ENCODE data around the gene WNK2.

The WNK2 gene

DNA sequence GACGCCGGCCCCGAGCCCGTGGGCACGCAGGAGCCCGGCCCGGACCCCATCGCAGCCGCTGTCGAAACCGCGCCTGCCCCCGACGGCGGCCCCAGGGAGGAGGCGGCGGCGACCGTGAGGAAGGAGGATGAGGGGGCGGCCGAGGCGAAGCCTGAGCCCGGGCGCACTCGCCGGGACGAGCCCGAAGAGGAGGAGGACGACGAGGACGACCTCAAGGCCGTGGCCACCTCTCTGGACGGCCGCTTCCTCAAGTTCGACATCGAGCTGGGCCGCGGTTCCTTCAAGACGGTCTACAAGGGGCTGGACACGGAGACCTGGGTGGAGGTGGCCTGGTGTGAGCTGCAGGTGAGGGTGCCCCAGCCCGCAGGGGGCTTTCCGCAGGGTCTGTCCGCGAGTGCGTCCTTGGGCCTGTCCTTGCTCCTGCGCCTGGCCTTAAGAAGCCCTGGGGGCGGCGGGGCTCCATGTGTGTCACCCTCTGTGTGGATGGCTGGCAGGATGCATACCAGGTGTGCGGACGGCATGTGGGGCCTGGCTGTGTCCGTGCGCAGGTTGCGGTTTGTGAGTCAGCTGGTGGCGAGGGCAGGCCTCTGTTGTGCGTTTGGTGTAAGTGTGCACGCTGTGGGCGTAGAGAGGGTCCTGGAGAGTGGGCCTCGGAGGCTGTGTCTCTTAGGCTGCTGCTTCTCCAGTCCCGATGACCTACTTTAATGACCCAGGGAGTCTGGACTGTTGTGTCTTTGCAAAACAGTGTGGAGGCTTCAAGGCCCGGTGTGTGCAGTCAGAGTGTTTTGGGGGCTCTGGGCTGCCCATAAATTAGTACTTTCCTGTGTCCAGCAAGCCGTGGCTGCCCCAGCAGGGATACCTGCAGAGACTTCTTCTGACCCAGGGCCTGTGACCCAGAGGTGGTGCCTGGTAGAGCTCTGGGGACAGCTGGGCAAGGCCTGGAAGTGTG lies 1.6 kb downstream of the WNK2 start:
- DNase-seq (ENCODE audit: low read depth in 1 of 2, low spot score in 1 of 2), result no peak

DNA sequence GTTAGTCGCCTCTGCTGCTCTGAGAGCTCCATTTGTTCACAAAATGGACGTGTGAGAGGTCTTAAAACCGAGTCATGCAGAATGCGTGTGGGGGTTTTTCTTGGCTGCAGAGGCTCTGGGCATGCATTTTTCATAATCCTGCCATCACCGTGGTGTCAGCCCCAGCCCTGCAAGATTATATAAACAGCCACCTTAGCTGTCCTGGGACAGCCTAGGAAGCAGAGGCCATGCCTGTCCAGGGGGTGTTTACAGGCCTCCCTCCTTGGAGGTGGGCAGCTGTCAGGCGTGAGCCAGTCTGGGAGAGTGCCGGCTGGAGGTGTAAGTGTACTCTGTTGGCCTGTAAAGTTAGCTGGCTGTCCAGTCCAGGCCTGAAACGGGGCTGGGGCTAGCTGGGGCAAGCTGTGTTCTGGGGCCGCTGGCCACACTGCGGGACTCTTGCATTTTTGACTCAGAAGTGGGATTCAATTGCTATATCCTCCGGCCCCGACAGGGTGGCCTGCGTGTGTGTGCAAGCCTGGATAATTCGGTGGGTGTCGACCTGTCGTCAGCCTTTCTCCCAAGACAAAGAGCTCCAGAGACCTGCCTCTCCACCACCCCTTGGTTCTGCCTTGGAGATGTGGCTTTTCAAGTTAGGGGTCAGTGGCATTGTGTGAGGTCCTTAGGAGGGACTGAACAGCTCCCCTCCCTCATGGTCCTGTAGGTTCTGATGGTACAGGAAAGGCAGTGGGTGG lies 2.4 kb downstream of the WNK2 start:
- no peak for DNase-seq (ENCODE audit: low read depth in 1 of 2, low spot score in 1 of 2)

DNA sequence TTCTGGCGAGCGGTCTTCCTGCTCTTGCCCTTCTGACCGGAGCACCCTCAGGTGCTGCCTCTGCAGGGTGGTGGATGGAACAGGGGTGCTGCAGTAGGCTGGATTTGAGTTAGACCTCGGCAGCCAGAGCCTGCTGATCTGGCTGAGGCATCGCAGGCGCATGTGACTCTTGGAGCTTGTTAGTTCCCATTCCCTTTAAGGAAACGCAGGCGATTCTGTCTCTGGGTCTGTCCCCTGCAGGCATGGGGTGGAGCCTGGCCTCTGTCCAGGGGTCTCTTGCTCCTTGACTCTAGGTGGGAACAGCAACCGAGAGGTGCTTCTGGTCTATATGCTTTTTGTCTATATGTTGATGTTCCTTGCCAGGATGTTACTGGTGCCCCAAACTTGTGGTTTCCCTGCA lies 3.1 kb downstream of the WNK2 start:
- no peak for DNase-seq (ENCODE audit: low read depth in 1 of 2, low spot score in 1 of 2)

DNA sequence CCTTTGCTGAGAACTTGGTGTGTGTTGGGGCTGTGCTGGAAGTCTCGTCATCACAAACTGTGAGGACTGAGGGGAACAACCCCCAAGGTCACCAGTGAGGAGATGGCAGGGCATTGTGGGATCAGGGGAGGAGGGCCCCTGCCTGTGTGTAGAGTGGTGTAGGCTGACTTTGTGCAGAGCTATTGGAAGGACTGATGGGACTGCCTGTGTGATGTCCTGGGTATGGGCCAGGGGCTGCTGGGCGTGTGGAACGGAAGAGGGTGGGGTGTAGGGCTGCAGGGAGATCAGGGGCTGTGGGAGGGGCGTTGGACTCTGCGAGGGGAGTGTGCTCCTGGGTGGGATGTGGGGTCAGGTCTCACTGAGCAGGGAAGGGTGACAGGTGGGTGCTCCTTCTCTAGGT lies 3.6 kb downstream of the WNK2 start:
- DNase-seq (ENCODE audit: low read depth in 1 of 2, low spot score in 1 of 2), result no peak

DNA sequence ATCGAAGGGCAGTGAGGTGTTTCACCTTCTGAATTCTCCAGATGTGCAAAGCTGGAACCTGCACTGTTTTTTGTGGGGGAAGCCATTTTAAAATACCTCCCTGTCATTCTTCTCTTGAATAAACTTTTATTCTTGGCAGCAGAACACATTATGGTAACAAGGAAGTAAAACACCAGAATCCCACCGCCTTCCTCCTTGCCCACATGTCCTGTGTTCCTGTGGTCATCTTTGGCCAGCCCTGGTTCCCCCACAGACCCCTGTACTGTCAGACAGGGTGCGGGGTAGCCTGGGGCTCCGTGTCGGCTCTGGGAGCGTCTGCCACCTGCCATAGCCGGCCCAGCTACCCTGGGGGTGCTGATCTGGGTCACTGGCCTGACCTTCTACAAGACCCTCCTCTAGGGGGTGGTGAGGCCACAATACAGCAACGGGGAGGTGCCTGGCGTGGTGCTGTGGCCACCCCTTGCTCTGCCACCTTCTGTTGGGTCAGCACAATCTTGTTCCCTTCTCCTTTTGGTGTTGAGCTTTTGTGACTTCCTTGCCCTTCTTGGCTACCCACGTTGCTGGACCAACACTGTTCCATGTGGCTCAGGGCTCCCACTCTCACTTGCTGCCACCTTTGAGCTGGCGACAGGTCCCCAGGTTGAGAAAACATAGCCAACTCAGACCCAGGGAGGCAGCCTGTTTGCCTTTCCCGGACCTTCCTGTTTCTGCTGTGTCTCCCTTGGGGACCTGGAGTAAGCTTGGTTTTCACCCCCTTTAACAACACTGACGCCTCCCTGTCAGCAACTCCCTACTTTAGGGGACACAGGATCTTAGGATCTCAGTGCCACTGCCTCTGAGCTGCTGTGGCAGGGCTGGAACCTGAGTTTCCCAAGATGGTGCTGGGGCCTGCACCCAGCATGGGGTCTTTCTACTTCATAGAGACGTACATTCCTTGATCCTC lies 4.8 kb downstream of the WNK2 start:
- no peak for DNase-seq (ENCODE audit: low read depth in 1 of 2, low spot score in 1 of 2)

DNA sequence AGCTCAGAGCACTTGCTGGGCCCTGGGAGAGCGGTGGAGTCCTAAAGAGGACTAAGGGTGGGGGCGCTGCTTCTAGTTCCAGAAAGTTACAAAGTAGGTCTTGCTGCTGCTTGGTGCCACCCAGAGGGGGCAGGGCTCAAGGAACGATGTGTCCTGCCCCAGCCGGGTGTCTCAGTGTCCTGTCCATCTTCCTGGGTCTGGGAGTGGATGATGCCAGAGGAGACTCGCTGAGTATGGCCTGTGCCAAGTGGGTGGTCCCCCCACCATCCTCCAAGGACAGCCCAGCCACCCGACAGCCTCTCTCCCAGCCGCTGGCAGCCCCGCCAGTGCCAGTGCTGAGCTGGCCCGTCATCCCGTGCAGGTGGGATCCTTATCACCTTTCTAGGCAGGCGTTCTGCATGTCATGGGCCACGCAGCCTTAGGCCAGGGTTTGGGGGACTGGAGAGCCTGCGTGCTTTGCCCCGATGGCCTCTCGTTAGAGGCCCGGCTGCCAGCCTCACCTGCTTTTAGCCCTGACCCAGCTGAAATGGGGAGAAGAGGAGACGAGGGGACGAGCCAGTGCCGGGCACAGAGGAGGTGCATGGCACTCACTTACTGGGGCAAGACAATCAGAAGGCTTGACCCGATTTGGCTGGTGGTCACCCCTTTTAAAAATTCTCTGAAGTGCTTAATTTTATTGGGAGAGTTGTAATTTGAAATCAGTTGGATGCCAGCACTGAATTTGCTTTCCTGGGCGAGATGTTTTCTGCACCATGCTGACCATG lies 5.6 kb downstream of the WNK2 start:
- DNase-seq (ENCODE audit: low read depth in 1 of 2, low spot score in 1 of 2), result no peak

DNA sequence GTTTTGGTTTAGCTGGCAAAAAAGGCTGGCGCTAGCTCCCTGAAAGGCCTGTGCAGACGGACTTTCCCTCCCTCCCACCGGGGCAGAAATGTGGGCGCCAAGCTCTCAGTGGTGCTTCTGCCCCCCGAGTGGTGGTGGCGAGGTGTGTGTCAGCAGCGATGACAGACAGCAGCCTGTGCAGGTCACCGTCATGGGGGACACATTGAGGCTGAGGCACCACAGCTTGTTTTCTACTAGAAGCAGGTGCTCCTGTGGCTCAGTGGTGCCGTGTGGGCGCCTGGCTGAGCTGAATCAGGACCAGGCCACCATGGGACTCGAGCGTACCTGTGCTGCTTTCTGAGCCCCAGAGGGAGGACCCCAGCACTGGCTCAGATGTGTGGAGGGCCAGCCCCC lies 6.2 kb downstream of the WNK2 start:
- no peak for DNase-seq (ENCODE audit: low read depth in 1 of 2, low spot score in 1 of 2)

DNA sequence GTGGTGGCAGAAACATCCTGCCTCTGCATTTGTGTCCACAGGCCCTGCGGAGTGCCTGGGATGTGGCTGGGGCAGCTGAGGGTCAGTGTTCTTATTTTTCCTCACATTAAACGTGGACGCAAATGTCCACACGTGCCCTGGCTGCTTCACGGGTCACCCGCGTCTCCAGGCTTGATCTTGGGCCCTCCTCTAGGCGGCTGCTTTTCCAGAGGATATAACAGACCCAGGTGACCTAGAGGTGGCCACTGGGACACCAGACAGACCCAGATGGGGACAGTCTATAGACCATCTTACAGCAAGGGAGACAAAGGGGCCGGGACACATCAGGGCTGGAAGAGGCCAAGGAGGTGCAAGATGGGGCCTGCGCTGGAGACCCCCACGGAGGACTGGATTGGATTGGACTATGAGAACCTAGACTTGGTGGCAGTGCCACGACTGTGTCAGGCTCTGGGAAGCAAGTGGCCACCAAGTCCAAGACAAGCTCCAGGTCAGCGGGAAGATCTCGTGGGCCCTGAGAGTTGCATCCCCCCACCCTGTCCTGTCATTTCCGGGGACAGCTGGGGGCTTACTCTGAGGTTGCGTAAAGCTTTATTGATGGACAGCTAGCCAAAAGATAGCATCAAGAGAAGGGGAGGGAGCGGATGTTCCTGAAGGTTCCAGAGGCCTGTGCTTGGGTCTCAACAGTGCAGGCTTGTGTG lies 6.9 kb downstream of the WNK2 start:
- DNase-seq (ENCODE audit: low read depth in 1 of 2, low spot score in 1 of 2), result no peak

DNA sequence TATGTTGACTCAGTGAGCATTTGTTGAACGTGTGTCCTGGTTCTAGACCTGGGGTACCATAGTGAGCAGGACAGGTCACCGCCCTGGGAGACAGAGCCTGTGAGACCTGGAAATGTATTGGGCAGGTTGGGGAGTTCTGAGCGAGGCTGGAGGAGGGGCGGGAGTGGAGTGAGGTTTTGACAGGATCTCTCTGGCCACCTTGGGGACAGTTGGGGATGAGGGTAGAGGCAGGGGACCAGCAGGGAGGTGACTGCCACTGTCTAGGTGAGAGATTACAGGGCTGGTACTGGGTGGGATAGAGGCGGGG lies 7.4 kb downstream of the WNK2 start:
- no peak for DNase-seq (ENCODE audit: low read depth in 1 of 2, low spot score in 1 of 2)

DNA sequence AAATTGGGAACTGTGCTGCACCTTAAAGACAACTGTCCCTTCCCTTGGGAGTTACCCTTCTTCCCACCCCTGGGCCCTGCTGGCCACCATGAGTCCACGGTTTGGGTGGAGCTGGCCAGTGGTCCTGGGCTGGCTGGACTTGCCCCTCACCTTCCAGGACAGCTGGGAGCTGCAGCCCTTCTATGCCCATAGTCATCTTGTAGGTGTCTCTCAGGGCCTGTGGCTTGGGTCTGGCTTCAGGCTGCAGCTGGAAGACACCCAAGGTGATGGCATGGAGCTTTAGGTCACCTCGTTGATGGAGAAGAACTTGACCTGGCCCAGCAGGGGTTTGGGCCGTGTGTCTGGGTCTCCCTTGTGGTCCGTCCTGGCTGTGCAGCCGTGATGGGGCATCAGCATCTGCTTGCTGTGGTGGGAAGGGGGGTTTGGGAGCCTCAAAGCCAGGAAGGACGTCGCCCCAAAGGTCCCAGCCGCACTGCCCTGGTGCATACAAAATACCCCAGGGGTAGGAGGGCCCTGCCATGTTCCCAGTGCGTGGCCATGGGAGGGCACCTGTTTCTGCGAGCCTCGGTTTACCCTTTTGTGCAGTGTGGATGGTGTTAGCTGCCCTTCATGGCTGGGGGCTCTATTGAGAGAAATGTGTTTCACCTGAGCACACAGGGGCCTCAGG lies 8.9 kb downstream of the WNK2 start:
- no peak for DNase-seq (ENCODE audit: low read depth in 1 of 2, low spot score in 1 of 2)

DNA sequence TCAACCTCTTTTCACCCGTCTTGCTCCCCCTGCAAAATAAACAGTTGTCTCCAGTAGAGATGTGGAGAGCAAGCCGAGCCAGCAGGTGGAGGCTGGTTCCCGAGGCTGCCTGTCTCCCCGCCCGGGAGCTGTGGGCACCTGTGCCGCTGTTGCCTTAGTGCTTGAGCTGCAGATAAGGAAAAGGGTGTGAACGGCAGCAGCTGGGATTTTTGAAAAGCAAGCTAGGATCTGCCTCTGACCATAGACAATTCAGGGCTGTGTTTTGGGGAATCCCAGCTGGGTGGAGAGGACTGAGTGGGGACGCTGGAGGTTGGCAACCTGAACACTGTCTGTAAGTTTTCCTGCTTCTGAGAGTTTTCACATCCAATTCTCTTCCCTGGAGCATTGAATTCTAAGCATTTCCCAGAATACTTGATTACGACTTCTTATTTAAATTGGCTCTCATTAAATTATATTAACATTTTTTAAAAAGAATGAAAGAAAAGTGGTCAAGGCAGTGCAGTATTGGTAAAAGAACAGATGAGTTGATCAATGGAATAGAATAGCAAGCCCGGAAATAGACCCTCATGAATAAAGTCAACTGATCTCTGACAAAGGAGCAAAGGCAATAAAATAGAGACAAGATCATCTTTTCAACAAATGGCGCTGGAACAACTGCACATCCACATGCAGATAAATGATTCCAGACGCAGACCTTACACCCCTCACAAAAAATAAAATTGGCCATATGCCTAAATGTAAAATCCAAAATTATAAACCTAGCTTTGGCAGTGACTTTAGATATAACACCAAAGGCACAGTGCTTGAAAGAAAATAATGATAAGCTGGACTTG lies 9.7 kb downstream of the WNK2 start:
- DNase-seq (ENCODE audit: low read depth in 1 of 2, low spot score in 1 of 2), result no peak

DNA sequence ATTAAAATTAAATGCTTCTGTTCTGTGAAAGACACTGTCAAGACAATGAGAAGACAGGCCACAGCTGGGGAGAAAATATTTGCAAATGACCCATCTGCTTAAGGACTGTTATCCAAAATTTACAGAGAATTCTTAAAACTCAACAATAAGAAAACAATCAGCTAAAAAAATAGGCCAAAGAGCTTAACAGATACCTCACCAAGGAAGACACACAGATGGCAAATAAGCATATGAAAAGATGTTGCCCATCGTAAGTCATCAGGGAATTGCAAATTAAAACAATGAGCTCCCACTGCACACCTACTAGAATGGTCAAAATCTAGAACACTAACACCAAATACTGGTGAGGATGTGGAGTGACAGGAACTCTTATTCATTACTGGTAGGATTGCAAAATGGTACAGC lies 10.3 kb downstream of the WNK2 start:
- no peak for DNase-seq (ENCODE audit: low read depth in 1 of 2, low spot score in 1 of 2)

DNA sequence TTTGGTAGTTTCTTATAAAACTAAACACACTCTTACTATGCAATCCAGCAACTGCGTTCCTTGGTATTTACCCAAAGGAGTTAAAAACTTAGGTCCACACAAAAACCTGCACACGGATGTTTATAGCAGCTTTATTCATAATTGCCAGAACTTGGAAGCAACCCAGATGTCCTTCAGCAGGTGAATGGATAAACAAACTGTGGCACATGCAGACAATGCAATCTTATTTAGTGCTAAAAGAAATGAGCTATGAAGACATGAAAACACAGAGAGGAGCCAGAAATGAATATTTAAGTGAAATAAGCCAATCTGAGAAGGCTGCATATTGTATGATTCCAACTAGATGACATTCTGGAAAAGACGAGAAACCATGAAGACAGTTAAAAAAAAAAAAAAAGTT lies 10.7 kb downstream of the WNK2 start:
- no peak for DNase-seq (ENCODE audit: low read depth in 1 of 2, low spot score in 1 of 2)

DNA sequence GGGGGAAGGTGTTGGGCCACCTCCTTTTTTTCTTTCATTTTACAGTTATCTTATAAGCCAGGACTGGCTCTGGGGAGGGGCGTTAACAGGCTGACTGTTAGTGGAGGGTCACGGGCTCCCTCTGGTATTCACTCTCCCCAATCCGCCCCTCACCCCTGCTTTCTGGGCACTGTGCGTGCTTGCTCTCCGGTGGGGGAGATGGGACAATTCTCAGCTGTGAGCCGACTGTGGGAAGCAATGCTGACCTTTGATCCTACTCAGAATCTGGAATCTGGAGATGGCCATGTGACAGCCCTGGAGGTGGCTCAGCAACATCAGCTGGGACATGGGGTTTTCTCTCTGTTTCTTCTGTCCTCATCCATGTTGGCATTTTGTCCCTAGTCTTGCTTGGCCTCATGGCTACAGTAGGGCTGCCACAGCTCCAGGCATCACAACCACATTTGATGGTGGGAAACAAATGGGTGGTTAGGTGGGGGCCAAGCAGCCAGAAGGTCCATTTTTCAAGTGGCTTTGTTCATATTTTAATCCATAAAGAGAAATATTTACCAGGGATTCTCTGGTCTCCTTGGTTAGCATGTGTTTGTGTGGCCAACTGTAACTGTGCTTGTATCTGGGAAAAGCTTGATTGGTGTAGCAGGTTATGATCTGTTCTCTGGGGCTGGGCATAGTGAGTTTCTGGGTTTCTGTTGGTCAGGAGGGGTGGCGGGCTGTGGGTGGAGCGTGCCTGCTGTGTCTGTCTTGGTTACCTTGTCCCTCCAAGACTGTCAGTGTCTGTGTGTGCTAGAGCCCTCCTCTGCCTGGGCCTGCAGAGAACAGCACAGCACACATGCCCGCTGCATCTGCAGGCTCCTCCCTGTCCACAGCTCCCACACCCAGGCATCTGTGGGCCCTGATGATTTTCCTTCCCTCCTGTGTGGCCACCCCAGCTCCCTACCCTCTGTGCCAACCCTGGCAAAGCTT lies 12.4 kb downstream of the WNK2 start:
- no peak for DNase-seq (ENCODE audit: low read depth in 1 of 2, low spot score in 1 of 2)

DNA sequence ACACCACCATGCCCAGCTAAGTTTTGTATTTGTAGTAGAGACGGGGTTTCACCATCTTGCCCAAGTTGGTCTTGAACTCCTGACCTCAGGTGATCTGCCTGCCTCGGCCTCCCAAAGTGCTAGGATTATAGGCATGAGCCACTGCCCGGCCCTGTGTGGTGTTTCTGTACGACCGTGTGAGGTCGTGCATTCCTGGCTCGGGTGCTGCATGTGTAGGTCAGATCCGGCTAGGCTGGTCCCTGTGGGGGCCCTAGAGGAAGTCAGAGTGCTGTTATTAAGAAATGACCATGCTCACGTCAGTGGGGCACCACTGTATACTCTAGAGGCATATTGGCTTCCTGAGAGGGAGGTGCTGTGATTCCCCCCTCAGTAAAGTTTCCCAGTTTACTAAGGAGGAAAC lies 13.7 kb downstream of the WNK2 start:
- no peak for DNase-seq (ENCODE audit: low read depth in 1 of 2, low spot score in 1 of 2)

DNA sequence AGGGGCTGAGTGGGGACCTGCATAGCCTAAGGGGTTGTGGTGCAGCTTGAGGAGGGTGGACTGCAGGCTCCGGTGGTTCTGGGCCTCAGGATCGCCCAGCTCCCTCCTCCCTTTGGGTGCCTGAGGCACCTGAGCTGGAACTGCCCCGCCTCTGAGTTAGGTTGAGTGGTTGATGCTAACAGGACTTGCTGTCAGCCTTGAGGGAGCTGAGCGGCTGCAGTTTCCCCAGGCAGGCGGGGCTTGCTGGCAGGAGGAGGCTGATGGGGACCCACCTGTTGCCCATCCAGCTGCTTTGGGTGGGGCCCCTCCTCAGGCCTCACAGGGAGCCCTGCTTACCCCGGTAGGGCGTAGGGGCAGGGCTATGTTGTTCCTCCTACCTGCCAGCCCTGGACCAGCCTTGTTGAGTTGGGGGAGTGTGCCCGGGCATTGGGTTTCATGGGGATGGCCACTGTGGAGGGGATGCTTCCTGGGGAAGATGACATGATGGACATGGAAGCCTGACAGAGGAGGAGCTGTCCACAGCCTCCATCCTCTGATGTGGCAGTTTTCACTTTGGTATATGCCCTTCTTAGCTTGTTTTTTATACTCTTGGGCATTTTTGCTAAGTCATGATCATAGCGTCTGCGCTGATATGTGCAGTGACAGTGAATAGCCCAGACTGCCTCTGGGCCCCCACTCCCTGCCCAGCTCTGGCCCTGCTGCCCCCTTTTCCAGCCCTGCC lies 14.3 kb downstream of the WNK2 start:
- no peak for DNase-seq (ENCODE audit: low read depth in 1 of 2, low spot score in 1 of 2)
